IPS-20b (cell line): ENCODE data around the gene ECM1.

ENCODE experiments used
- H3K27ac ChIP-seq: one replicate; pipeline ENCODE4 v1.5.1; 2013; ENCODE audit warnings: low read length
- H3K27me3 ChIP-seq: 2 replicates; pipeline ENCODE4 v1.6.1; 2013; ENCODE audit warnings: mild to moderate bottlenecking, low read length, inconsistent platforms; ENCODE audit not compliant: insufficient read depth
- H3K36me3 ChIP-seq: 2 replicates; pipeline ENCODE4 v1.6.1; 2013; ENCODE audit warnings: low read depth, mild to moderate bottlenecking, inconsistent platforms, low read length, moderate library complexity; ENCODE audit not compliant: insufficient read depth
- H3K4me1 ChIP-seq: 2 replicates; pipeline ENCODE4 v1.6.1; 2013; ENCODE audit warnings: mild to moderate bottlenecking, control low read depth, inconsistent platforms, low read length, moderate library complexity; ENCODE audit not compliant: insufficient read depth
- H3K4me3 ChIP-seq: 2 replicates; pipeline ENCODE4 v1.5.1; 2013; ENCODE audit warnings: mild to moderate bottlenecking, low read length, inconsistent platforms
- H3K9ac ChIP-seq: 2 replicates; pipeline ENCODE4 v1.6.1; 2013; ENCODE audit warnings: low read depth, mild to moderate bottlenecking, inconsistent platforms, low read length, moderate library complexity
- H3K9me3 ChIP-seq: 2 replicates; pipeline ENCODE4 v1.6.1; 2013; ENCODE audit warnings: mild to moderate bottlenecking, low read depth, low read length, inconsistent platforms; ENCODE audit not compliant: insufficient read depth

ECM1 gene

DNA sequence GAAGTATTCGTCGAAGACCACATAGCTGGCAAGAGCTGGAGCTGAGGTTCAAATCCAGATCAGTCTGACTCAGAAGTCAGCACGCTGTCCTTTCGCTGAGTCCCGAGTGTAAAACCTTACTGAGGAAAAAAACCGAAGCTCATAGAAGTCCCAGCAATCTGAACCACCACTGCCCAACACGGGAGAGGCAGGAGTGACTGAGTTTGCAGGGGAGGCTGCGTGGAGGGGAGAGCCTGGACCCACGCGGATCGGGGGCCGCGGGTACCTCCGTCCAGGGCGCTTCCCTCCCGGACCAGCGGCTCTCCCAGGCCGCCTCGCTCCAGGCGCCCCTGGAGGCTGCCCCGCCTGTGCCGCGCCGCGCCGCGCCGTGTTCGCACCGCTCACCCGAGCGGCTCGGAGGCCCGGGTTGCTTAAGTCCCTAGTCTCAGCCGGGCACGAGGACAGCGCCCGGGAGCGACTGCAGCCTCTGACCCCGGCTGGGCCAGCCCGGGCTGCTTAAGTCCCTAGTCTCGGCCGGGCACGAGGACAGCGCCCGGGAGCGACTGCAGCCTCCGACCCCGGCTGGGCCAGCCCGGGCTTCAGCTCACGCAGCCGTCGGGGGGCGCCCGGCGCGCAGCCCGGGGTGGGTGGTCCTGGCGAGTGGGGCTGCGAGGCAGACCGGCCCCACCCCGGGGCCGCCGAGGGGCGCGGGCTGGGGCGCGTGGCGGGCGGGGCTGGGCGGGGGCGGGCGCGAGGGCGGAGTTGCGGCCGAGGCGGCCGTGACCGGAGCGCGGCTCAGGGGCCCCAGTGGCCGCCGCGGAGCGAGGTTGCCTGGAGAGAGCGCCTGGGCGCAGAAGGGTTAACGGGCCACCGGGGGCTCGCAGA, 41.0 kb downstream of the ECM1 start, which contains the start of gene ADAMTSL4:
Gene ADAMTSL4, plus strand, starts transcription at position 777 of the 864 bp plus-strand sequence. CDS start 2,881 bp downstream, outside the sequence.
- Histone ChIP-seq H3K4me3 (peak within 1 kb of the TSS; percentile 57), H3K27me3 (peaks cover 35% of the 10 kb centered on the region), H3K27ac (no peak within 1 kb of the TSS), H3K9ac (peak within 1 kb of the TSS; percentile 67; the same call in 1 of the 2 replicates), H3K36me3 (no peaks in the 10 kb centered on the region), H3K9me3 (no peaks in the 10 kb centered on the region), H3K4me1 (peaks cover 3% of the 10 kb centered on the region; the same call in 1 of the 2 replicates)

DNA sequence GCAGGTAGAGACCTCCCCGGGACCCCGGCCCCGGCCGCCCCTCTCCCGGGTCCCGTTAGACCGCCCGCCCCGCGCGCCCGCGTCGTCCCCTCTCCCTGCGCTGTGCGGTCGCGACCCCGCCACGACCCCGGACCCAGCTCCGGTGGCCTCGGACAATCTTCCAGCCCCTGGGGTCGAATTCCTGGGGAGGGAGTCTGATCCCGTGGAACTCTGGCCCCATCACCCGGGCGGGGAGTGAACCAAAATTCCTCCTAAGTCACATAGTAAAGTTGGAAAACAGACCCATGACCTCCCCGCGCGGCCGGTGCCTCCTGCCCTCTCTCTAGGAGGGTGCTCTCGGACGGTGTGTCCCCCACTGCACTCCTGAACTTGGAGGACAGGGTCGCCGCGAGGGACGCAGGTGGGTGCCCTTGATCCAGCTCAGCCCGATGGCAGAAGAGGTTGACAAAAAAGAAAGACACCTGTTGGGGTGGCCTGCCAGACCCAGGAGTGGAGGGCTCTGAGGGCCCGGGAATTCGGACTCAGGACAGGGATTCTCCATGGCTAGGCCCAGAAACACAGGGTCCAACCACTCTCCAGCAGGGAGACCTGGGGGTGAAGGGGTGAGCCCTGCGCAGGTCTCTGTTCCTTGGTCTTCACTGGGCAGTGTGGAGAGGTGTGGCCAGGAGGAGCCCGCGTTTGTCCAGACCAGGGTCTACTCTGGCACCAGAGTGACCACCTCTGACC, 41.8 kb downstream of the ECM1 start:
- Histone ChIP-seq H3K9me3 (no peaks in the 10 kb centered on the region), H3K36me3 (no peaks in the 10 kb centered on the region), H3K27ac (no peak overlapping the region), H3K9ac (no peak overlapping the region), H3K27me3 (peaks cover 35% of the 10 kb centered on the region), H3K4me3 (peak overlapping the region; percentile 54; the same call in 1 of the 2 replicates), H3K4me1 (peaks cover 3% of the 10 kb centered on the region; the same call in 1 of the 2 replicates)

DNA sequence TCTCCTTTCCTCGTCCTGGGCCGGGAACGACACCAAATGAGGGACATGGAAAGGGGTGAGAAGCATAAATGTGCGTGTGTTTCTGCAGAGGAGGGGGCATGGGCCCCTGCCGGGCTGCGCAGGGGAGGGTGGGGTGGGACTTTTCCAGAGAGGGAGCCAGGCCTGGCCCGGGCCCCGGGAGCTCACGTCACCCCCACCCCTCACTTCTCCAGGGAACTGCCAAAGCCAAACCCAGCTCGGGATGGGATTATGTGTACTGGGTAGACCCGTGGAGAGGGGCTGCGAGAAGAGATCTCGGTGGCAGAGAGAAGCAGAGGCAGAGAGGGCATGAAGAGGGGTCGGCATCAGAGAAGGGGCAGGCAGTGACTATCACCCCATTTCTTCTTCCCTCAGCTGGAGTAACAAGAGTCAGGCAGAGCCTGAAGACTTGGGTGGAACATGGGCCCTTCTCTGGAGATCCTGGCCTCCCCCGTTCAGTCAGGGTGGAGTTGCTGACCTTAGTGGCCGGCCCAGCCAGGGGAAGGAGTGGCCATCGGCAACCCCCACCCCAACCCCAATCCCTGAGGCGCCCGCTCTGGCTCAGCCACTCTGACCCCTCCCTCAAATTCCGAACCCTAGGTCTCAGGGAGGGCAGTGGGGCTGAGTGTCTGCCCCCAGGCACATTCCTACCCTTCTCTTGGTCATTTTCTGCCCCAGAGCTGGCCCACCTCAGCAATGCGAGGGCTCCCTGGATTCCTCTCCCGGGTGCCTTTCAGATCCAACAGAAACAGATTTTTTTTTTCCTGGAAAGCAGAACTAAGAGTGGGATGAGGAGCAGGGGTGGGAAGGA, 42.5 kb downstream of the ECM1 start:
- Histone ChIP-seq H3K4me1 (peaks cover 3% of the 10 kb centered on the region; the same call in 1 of the 2 replicates), H3K27ac (no peak overlapping the region), H3K36me3 (no peaks in the 10 kb centered on the region), H3K9me3 (no peaks in the 10 kb centered on the region), H3K9ac (no peak overlapping the region), H3K27me3 (peaks cover 35% of the 10 kb centered on the region), H3K4me3 (no peak overlapping the region)

DNA sequence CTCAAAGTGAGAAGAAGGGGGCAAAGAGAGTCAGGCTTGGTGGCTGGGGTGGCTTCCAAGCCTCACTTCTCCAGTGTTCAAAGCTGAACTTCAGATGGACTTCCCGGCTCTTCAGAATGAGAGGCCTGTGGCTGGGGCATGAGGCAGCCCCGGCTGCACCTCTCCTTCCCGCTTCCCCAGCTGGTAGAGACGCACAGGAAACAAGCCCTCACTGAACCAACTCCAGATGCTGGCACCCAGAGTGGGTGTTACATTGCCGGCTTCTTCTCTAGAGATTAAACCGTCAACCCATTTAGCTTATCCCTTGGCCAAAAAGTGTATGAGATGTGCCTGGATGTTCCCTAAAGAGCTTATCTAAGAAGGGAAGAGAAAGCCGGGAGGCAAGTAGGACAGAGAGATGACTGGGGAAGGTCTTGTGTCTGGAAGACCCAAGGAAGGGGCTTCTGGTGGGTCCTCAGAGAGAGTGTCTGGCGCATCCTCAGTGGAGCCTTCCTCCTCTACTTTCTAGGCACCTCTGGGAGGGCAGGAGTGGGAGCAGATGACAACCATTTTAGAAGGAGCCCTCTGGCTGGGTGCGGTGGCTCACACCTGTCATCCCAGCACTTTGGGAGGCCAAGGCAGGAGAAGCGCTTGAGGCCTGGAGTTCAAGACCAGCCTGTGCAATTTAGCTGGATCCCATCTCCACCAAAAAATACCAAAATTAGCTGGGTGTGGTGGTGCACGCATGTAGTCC, 43.3 kb downstream of the ECM1 start:
- no peak overlapping the region for H3K9ac ChIP-seq
- peaks cover 35% of the 10 kb centered on the region for H3K27me3 ChIP-seq
- H3K9me3 ChIP-seq: no peaks in the 10 kb centered on the region
- no peaks in the 10 kb centered on the region for H3K36me3 ChIP-seq
- no peak overlapping the region for H3K4me3 ChIP-seq
- H3K27ac ChIP-seq: no peak overlapping the region
- peaks cover 5% of the 10 kb centered on the region for H3K4me1 ChIP-seq

DNA sequence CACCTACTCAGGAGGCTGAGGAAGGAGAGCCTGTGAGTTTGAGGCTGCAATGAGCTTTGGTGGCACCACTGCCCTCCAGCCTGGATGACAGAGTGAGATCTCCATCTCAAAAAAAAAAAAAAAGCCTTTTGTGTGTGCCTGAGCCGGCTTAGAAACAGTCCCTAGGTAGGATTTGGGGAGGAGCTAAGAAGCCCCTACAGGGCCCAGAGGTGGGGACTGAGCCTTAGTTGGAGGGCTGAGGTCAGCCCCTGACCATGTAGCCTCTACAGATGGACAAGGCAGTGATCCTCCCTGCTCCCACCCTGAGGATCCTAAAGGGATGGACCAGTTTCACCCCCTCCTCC, 43.8 kb downstream of the ECM1 start:
- no peaks in the 10 kb centered on the region for H3K36me3 ChIP-seq
- H3K9me3 ChIP-seq: no peaks in the 10 kb centered on the region
- H3K27ac ChIP-seq: no peak overlapping the region
- no peak overlapping the region for H3K4me3 ChIP-seq
- peaks cover 6% of the 10 kb centered on the region for H3K4me1 ChIP-seq
- H3K9ac ChIP-seq: no peak overlapping the region
- H3K27me3 ChIP-seq: peaks cover 33% of the 10 kb centered on the region

DNA sequence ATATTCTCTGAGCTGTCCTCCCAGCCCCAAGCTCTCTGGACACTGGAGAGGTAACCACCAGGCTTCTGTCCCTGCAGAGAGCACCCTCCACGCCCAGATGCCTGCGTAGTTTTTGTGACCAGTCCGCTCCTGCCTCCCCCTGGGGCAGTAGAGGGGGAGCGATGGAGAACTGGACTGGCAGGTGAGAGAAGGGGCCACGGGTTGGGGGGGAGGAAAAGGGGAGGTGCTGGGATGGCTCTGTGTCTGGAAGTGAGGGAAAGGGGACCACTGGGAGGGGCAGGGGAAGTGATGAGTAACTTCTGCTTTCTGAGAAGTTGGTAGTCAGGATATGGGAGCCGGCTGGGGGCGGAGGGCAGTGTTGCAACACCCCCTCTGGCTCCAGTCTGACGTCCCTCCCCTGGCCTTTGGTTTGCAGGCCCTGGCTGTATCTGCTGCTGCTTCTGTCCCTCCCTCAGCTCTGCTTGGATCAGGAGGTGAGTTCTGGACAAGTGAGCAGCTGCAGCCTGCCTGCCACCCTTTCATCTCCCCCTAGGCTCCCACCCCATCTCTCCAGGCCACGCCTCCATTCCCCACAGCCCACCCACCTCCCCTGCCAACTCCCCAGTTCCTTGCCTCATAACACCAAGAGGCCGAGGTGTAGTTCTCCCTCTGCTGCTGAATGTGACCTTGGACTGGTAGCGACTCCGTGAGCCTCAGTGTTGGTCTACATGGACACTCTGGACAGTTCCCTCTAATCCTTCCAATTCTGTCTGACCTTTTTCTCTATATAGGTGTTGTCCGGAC, 44.4 kb downstream of the ECM1 start:
- Histone ChIP-seq H3K4me3 (no peak overlapping the region), H3K27ac (no peak overlapping the region), H3K4me1 (peaks cover 6% of the 10 kb centered on the region), H3K9me3 (no peaks in the 10 kb centered on the region), H3K9ac (no peak overlapping the region), H3K36me3 (no peaks in the 10 kb centered on the region), H3K27me3 (peaks cover 30% of the 10 kb centered on the region)

DNA sequence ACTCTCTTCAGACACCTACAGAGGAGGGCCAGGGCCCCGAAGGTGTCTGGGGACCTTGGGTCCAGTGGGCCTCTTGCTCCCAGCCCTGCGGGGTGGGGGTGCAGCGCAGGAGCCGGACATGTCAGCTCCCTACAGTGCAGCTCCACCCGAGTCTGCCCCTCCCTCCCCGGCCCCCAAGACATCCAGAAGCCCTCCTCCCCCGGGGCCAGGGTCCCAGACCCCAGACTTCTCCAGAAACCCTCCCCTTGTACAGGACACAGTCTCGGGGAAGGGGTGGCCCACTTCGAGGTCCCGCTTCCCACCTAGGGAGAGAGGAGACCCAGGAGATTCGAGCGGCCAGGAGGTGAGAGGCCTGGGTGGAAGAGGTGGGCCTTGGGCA, 45.0 kb downstream of the ECM1 start:
- Histone ChIP-seq H3K4me1 (peaks cover 6% of the 10 kb centered on the region), H3K27me3 (peaks cover 27% of the 10 kb centered on the region), H3K9ac (no peak overlapping the region), H3K9me3 (no peaks in the 10 kb centered on the region), H3K27ac (no peak overlapping the region), H3K4me3 (no peak overlapping the region), H3K36me3 (no peaks in the 10 kb centered on the region)

DNA sequence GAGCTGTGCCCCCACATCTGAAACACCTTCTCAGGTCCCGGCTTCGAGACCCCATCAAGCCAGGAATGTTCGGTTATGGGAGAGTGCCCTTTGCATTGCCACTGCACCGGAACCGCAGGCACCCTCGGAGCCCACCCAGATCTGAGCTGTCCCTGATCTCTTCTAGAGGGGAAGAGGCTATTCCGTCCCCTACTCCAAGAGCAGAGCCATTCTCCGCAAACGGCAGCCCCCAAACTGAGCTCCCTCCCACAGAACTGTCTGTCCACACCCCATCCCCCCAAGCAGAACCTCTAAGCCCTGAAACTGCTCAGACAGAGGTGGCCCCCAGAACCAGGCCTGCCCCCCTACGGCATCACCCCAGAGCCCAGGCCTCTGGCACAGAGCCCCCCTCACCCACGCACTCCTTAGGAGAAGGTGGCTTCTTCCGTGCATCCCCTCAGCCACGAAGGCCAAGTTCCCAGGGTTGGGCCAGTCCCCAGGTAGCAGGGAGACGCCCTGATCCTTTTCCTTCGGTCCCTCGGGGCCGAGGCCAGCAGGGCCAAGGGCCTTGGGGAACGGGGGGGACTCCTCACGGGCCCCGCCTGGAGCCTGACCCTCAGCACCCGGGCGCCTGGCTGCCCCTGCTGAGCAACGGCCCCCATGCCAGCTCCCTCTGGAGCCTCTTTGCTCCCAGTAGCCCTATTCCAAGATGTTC, 45.6 kb downstream of the ECM1 start:
- H3K27me3 ChIP-seq: peaks cover 22% of the 10 kb centered on the region
- no peak overlapping the region for H3K9ac ChIP-seq
- no peaks in the 10 kb centered on the region for H3K9me3 ChIP-seq
- H3K4me1 ChIP-seq: peaks cover 6% of the 10 kb centered on the region
- no peak overlapping the region for H3K4me3 ChIP-seq
- no peaks in the 10 kb centered on the region for H3K36me3 ChIP-seq
- no peak overlapping the region for H3K27ac ChIP-seq

DNA sequence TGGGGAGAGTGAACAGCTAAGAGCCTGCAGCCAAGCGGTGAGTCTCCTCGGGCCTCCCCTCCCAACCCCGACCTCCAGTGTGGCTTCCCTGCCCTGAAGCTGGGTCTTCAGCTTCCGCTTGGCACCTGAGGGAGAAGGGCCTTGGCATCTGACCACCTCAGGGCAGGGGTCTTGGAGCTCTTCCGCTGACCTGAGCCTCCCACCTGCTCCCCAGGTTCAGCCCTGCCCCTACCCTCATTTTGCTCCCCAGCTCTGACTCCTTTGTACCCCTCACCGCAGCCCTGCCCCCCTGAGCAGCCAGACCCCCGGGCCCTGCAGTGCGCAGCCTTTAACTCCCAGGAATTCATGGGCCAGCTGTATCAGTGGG, 46.2 kb downstream of the ECM1 start:
- peaks cover 6% of the 10 kb centered on the region for H3K4me1 ChIP-seq
- no peaks in the 10 kb centered on the region for H3K36me3 ChIP-seq

DNA sequence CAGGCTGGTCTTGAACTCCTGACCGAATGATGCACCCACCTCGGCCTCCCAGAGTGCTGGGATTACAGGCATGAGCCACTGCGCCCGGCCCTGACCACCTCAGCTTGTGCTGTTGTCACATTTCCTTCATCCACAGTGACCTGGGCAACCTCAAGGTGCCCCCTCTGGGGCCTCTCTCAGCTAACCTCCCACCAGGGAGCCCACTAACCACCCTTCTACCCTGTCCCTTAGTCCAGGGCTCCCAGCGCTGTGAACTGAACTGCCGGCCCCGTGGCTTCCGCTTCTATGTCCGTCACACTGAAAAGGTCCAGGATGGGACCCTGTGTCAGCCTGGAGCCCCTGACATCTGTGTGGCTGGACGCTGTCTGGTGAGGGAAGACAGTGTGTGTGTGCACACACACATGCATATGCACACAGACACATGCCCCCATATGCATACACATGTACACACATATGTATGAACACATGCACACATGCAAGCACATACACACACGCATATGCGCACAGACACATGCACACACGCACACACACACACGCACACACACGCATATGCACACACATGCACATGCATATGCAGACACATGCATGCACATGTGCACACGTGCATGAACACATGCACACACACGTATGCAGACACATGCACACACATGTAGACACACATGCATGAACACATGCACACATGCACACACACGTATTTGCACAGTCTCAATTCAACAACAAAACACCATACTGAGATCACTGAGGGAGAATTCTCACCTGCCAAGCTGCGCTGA, 47.5 kb downstream of the ECM1 start:
- Histone ChIP-seq H3K27me3 (peaks cover 7% of the 10 kb centered on the region), H3K9me3 (no peaks in the 10 kb centered on the region), H3K27ac (no peak overlapping the region), H3K4me1 (peaks cover 10% of the 10 kb centered on the region), H3K9ac (no peak overlapping the region), H3K36me3 (no peaks in the 10 kb centered on the region), H3K4me3 (no peak overlapping the region)

More for the DNA sequence above, 46.2 kb downstream of the ECM1 start:
- Histone ChIP-seq H3K9ac (no peak overlapping the region), H3K27me3 (peaks cover 17% of the 10 kb centered on the region), H3K4me3 (no peak overlapping the region), H3K27ac (no peak overlapping the region), H3K9me3 (no peaks in the 10 kb centered on the region)
